UCSD-AML1 (cell line): Measurements from ENCODE around the gene MAB21L4.

Source experiments
- DNase-seq: peaks from one replicate; lab custom pipeline; 2025; ENCODE audit not compliant: unreplicated experiment; lab: John Stamatoyannopoulos, UW

MAB21L4 gene

GRCh38 chr2:240895656-240896388 is at the start of gene MAB21L4:
MAB21L4 (minus strand) TSS chr2:240896156; CDS start chr2:240895997, 159 bp downstream.
- no peak for DNase-seq

GRCh38 chr2:240936106-240936505 is 40.1 kb upstream of the MAB21L4 start:
- no peak for DNase-seq

- no peak for DNase-seq
Measured at GRCh38 chr2:240935103-240935876, 39.3 kb upstream of the MAB21L4 start.

DNA sequence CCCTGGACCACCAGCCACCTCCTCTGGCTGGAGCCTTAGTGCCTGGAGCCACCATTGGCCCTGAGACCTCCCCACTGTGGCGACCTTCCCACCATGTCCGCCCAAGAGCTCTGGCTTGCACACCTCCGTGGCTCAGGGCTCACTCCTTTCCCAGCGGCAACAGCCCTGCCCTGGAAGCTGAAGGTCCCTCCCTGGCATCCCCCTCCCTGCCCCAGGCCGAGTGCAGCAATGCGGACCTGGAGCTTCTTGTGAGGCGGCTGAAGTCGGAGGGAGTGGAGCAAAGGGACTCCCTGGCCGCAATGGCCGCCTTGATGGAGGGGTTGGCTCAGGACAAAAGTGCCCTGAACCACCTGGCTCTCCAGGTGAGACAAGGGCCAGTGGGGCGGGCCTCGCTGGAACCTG is 38.7 kb upstream of the MAB21L4 start:
- no peak for DNase-seq

- DNase-seq, result no peak
Measured at GRCh38 chr2:240933966-240934700, 38.2 kb upstream of the MAB21L4 start.

GRCh38 chr2:240933048-240933965 is 37.4 kb upstream of the MAB21L4 start:
- no peak for DNase-seq

- no peak for DNase-seq
Measured at GRCh38 chr2:240932724-240933047, 36.7 kb upstream of the MAB21L4 start.

- no peak for DNase-seq
Measured at GRCh38 chr2:240932001-240932723, 36.2 kb upstream of the MAB21L4 start.

GRCh38 chr2:240931319-240931949 is 35.5 kb upstream of the MAB21L4 start:
- no peak for DNase-seq

DNA sequence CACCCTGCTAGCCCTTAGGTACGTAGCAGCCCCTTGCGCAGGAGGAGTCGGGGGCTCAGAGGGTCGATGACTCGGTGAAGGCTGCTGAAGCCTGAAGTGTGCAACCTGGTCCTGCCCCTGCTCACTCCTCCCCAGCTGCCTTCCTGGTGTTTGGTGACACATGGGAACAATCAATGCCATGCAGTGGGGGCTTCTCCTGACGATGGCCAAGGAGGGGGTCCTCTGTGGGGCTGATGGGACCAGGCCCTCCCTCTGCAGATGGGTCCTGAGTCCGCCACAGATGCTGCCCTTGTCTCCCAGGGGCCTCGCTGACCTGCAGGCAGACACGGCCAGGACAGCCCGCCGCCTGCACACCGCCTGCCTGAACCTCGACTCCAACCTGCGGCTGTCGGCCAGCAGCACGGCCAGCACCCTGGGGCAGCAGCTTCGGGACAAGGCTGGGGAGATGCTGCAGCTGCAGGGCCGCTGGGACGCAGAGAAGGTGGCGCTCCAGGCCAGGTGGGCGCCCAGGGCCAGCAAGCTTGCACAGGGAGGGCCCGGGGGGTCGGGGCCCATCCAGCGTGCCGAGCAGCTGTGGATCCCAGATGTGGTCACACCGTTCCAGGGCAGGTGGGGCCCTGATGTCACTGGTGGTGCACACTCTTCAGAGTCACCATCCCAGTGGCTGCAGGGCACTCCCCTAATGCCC is 34.8 kb upstream of the MAB21L4 start:
- no peak for DNase-seq

- DNase-seq, result no peak
Measured at GRCh38 chr2:240930096-240930630, 34.2 kb upstream of the MAB21L4 start.

- DNase-seq, result no peak
Measured at GRCh38 chr2:240929364-240930095, 33.6 kb upstream of the MAB21L4 start.

DNA sequence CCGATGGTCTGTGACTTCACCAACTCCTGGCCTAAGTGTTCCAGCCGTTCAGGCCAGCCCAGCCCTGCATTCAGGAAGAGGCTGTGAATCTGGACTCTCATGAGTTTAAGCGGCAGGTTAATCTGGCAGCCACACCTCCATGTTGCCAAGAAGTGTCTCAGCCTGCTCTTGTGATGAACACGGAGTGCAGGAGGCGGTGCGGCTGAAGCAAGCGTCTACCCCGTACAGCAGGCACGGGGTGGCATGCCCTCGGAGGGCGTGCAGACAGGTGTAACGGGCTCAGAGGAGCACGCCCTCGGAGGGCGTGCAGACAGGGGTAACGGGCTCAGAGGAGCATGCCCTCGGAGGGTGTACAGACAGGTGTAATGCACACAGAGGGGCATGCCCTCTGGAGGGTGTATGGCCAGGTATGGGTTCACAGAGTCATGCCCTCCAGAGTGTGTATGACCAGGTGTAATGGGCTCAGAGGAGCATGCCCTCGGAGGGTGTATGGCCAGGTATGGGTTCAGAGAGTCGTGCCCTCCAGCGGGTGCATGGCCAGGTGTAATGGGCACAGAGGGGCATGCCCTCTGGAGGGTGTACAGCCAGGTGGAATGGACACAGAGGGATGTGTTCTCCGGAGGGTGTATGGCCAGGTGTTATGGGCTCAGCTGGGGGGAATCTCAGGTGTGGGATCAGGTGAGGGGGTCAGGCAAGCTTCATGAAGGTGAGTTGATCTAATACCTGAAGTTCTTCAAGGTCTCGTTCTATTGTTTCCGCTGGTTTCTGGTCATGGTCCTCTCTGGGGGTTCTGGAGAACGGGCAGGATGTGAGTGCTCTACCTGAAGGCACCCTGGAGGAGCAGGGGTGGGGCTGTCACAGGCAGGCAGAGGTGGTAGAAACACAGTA is 32.8 kb upstream of the MAB21L4 start:
- DNase-seq, result no peak

DNA sequence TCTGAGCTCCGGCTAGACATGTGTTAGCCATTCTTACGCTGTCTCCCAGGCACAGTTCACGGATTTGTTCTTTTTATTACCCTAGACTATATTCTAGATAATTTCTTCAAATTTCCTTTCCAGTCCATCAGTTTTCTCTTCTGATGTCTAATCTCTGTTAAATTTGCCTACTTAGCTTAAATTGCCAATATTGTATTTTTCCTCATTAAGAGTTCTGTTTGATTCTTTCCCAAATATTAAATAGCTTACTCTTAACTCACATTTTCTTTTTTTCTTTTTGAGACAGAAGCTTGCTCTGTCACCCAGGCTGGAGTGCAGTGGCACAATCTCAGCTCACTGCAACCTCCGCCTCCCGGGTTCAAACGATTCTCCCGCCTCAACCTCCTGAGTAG is 31.4 kb upstream of the MAB21L4 start:
- no peak for DNase-seq

GRCh38 chr2:240926516-240927389 is 30.8 kb upstream of the MAB21L4 start:
- DNase-seq, result no peak
